Measurements from ENCODE around the gene SLC9A8.
"Not testable (repeated sequence)": the region's sequence is repeated elsewhere in the genome, so short reads cannot be mapped to it uniquely, and the experiment has no call there.

SLC9A8 gene

DNA sequence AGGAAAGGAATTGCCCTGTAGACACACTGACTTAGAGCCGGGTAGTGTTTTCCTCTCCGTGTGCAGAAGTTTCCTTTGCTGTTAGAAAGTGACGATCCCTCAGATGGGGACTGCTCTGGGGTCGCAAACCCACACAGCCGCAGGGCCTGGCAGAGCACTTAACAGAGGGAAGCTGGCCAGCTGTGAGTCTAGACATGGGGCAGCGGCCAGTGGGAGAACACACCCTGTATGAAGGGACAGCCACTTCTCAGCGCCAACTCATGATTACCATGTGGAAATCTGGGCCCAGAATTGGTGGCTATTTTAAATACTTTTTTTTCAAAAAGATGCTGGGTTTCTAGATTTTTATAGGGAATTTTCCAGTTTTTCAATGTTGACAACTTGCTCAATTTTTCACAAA, 39.4 kb downstream of the SLC9A8 start:
- DNase-seq (ENCODE audit: low spot score): no peak

GRCh38 chr20:49852522-49853080, 40.0 kb downstream of the SLC9A8 start:
- no peak for DNase-seq (ENCODE audit: low spot score)

- DNase-seq (ENCODE audit: low spot score): no peak
Measured at GRCh38 chr20:49853640-49854039, 41.0 kb downstream of the SLC9A8 start.

DNA sequence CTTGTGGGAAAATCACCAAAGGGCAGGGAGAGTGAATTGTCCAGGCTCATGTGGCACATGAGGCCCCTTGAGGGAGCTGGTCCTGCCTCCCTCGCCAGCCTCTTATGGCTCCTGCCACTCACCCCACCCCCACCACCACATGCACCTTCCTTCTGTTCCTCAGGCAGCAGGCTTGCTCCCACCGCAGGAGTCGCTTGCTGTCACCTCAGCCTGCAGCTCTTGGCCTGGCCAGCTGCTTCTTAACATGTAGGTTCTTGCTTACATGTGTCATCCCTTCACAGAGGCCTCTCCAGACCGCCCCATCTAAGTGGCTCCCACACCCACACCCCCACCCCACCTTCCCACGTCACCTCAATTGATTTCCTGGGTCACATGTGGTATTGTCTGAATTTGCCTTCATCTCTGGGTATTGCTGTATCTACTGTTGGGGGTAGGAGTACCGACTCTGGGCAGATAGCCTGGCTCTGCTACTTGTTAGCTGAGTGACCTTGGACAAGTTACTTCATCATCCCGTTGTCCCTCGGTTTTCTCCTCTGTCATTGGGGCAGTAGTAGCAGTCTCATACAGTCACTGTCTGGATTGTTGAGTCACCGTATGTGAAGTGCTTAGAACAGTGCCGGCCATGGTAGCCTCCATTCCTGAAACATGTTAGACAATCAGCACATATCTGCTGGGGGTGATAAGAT, 41.7 kb downstream of the SLC9A8 start:
- DNase-seq (ENCODE audit: low spot score): no peak

DNA sequence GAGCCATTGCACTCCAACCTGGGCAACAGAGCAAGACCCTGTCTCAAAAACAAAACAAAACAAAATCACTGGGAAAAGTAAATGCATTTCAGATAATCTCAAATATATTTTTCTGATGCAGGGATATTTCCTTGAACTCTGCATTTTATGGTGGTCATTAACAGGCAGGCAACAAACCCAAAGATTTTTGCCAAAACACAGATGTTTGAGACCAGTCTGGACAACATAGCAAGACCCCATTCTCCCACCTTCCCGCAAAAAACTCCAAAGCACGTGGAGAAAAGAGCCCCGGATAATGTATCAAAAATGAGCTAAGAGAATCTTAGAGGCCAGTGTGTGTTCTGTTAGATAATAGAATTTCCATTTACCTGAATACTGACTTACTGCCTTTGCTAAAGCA, 44.3 kb downstream of the SLC9A8 start:
- no peak for DNase-seq (ENCODE audit: low spot score)

GRCh38 chr20:49858076-49858585, 45.5 kb downstream of the SLC9A8 start:
- no peak for DNase-seq (ENCODE audit: low spot score)

GRCh38 chr20:49859011-49859410, 46.4 kb downstream of the SLC9A8 start:
- no peak for DNase-seq (ENCODE audit: low spot score)

GRCh38 chr20:49859807-49860206, 47.2 kb downstream of the SLC9A8 start:
- DNase-seq (ENCODE audit: low spot score): no peak

GRCh38 chr20:49861232-49861631, 48.6 kb downstream of the SLC9A8 start:
- not testable (repeated sequence) for DNase-seq (ENCODE audit: low spot score)

DNA sequence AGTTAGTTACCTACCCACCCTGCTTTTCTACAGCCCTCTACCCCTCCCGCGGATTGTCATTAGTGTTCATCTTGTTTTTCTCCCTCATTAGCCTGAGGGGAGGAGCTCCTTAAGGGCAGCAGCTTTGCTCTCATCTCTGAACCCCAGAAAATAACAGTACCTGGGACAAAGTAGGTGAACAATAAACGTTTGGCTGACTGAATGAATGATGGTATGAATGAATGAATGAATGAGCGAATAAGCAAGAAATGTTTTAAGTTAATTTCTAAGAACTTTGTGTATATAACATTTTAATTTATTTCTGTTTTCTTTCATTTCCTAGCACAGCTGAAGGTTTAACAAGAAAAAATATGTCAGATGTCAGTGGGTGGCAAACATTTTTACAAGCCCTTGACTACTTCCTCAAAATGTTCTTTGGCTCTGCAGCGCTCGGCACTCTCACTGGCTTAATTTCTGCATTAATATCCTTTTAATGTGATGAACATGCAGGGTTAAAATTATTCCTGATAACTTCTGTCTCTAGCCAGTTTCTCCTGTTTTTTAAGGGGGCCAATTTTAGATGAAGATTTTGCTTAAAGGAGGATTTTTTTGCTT, 50.1 kb downstream of the SLC9A8 start:
- no peak for DNase-seq (ENCODE audit: low spot score)

DNA sequence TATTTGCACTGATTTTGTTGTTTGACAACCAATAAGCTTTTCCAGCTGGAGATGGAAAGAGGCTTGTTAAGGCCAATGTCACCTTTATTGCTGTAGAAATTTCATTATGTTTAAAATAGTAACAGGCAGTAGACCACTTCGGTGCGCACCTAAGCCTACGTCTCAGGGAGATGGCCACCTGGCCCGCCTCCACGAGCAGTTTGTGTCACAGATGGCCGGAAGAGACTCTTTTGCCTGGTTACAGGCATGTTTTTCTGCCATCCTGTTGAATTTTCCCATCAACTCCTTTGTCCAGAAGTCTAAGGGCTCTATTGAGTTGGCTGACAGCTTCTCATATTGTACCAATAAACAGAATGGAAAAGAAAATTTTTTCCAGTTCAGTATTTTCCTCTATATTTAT, 51.0 kb downstream of the SLC9A8 start:
- DNase-seq (ENCODE audit: low spot score): no peak

GRCh38 chr20:49865559-49865958, 52.9 kb downstream of the SLC9A8 start:
- DNase-seq (ENCODE audit: low spot score): no peak

DNA sequence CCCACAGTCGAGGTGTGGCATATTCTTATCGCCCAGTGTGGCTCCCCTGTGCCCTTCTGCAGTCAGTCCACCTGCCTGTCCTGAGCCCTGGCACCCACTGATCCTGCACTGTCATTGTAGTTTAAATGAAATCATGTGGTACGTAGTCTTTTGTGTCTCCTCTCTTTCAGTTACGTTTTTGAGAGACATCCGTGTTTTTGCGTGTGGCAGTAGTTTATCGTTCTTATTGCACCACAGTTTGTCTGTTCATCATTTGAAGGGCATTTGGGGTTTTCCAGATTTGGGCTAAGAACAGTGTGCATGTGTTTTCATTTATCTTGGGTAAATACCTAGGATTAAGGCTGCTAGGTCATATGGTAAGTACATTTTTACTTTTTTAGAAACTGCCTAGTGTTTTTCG, 53.4 kb downstream of the SLC9A8 start:
- DNase-seq (ENCODE audit: low spot score): no peak

DNA sequence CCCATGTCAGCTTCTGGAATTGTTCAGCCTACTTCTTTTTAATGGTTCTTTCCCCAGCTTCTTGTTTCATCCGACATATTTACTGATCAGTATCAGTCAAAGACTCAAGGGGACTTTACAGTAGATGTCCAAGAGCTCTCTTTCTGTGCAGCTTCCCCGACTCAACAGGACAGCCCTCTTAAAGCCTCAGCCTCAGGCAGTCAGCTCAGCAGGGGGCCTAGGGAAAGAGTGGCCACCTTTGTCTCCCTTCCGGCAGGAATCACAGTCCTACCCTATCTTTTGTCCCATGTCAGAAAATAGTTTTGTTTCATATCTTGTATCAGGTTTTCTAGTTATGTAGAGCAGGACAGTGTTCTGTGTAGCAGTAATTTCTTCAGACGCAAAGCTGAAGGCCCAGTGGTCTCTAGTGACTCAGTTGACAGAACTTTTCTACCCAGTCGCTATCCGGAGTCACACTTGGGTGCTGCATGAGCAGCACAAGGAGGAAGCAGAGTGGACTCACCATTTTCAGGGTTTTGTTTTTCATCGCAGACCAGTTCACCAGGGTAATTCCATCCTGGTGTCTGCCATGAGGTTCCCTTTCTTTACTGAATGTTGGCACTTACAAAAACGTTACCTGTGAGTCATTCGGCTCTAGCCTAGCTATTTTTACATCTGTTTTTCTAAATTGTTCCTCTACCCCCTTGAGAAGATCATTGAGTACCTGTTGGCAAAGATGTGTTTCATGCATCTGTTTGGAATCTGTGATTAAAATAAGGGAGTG, 55.0 kb downstream of the SLC9A8 start:
- no peak for DNase-seq (ENCODE audit: low spot score)

DNA sequence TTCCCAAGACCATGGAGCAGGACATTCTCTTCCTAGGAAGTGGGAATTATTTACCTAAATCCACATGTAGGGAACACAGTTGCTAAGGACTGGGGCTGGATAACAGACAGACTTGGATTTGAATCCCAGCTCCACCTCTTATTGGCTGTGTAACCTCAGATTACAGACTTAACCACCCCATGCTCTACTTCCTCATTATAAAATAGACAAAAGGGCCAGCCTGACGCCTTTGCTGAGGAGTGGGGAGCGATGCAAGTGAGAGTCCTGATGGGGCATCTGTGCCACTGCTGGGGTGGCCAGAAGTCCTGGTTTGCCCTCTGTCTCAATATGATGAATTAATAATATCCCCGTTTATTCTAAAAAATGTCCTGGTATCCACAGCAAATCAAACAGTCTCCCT, 55.9 kb downstream of the SLC9A8 start:
- DNase-seq (ENCODE audit: low spot score): no peak

DNA sequence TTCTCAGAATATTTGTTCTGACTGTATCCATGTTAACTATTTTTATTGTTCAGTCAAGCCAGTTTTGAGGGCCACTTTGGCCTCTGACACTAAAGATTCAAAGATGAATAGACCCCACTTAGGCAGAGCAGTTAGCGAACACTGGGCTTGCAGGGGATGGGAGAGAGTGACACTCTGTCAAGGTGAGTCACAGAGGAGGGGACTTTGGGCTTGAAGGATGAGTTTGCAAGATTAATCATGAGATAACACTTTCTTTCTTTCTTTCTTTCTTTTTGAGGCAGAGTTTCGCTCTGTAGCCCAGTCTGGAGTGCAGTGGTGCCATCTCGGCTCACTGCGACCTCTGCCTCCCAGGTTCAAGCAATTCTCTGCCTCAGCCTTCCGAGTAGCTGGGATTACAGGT, 56.3 kb downstream of the SLC9A8 start:
- no peak for DNase-seq (ENCODE audit: low spot score)

GRCh38 chr20:49870261-49870660, 57.6 kb downstream of the SLC9A8 start:
- DNase-seq (ENCODE audit: low spot score): no peak

GRCh38 chr20:49871391-49871948, 58.8 kb downstream of the SLC9A8 start:
- DNase-seq (ENCODE audit: low spot score): no peak

- DNase-seq (ENCODE audit: low spot score): no peak
Measured at GRCh38 chr20:49872056-49872455, 59.4 kb downstream of the SLC9A8 start.

DNA sequence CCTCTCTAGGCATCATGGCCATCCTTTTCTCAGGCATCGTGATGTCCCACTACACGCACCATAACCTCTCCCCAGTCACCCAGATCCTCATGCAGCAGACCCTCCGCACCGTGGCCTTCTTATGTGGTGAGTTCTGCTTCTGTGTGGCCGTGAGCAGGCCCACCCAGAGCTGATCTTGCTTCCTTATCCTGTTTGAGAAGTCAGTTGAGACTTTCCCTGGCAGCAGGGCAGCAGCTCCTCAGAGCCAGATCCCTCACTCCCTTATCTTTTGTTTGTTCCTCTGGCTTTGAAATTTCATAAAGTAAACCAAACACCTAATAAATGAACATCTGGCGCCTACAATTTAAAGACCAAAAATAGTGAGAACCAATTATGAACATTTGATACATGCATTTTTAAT, 62.1 kb downstream of the SLC9A8 start:
- DNase-seq (ENCODE audit: low spot score): no peak

DNA sequence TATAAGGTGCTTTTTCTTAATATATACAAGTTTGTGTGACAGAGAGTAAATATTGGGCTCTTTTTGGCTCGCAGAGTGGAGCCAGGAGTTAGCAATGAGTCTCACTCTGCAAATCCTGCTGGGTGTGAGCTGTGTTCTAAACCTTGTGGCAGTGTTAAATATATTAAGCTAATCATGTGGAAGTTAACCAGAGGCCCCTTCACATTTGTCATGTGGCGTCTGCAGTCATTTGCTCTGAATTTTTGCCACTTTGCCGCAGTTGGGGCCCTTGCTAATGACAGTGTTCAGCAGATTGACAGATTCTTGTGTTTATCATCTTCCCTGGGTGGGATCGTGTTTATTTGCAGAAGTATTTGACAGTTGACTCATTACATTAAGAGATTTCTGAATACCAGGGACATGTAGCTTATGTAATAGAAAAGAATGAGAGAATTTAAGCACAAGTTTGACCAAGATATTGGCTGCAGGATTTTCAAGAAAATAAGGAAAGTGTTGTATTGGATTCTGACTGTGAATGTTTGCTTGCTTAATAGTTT, 64.8 kb downstream of the SLC9A8 start:
- DNase-seq (ENCODE audit: low spot score): no peak

DNA sequence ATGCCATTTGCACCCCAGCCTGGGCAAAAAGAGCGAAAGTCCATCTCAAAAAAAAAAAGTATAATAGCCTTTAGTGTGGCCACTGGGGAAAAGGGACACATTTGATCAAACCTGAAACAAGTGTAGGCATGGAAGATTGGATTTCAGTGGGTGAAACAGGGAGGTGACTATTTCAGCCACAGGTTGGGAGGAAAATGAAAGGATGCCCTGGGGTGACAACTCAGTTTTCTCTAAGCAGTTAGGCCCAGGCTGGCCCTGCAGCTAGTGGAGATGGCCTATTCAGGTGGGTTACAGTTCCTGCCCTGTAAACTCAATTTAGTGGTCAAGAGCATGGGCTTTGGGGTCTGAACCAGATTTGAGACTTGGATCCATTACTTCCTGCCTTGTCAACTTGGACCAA, 66.3 kb downstream of the SLC9A8 start:
- DNase-seq (ENCODE audit: low spot score): no peak
